ENCODE measurements around the gene DPP7. TPM values are rescaled to one million over a fixed set of nuclear protein-coding genes. Genes with fewer than 3 reads are reported as not detected.
A peak's percentile ranks its signal among the peaks of the same experiment; 100 is the strongest.

DPP7 gene
- total and polyA plus RNA-seq, 9 of the 15 experiments (the other 6 are each of a cell fraction or from before 2014, with no cell fraction given): 0.99 to 365 (median 132) TPM

DNA sequence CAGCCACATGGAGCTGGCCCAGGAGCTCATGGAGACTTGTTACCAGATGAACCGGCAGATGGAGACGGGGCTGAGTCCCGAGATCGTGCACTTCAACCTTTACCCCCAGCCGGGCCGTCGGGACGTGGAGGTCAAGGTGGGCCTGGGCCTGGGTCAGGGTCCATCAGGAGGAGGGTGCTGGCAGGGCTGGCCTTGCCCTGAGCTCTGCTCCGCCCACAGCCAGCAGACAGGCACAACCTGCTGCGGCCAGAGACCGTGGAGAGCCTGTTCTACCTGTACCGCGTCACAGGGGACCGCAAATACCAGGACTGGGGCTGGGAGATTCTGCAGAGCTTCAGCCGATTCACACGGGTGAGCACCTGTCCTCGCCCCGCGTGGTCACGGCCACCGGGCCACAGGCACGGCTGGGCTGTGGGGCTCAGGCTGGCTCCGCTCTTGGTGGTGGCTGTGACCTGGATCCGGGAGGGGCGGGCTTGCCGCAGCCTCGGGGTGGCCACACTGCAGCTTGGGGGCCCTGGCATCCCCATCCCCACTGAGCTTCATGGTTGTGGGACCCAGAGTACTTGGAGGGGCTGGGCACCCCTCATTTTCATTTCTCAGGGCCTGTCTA is 7.1 kb downstream of the DPP7 start:
- Histone ChIP-seq H3K9ac (ENCODE audit: insufficient read depth in 1 of 2, low read depth in 2 of 2, low read length in 2 of 2) (no peak overlapping the region), H3K27ac (ENCODE audit: extremely low read depth, low read depth, low read length) (no peak overlapping the region), H3K9me1 (ENCODE audit: control insufficient read depth, insufficient read depth, low read length) (no peaks in the 10 kb centered on the region), H3K9me3 (replicated peaks; ENCODE audit: control insufficient read depth, insufficient read depth, low read depth, low read length) (peaks cover 14% of the 10 kb centered on the region), H3K4me3 (no peak overlapping the region), H3K79me2 (ENCODE audit: control insufficient read depth, insufficient read depth, low read length) (peaks cover 2% of the 10 kb centered on the region; the same call in 1 of the 3 replicates), H3K27me3 (ENCODE audit: control insufficient read depth in 2 of 2, insufficient read depth in 2 of 2, low read length in 2 of 2) (no peaks in the 10 kb centered on the region), H3K4me2 (ENCODE audit: insufficient read depth, low read length) (no peak overlapping the region), H4K20me1 (replicated peaks; ENCODE audit: control insufficient read depth, insufficient read depth, low read length) (no peaks in the 10 kb centered on the region), H3K36me3 (ENCODE audit: control insufficient read depth, insufficient read depth, low read length) (peaks cover 97% of the 10 kb centered on the region), H2AFZ (ENCODE audit: low read depth, low read length) (no peak overlapping the region), H3K4me1 (replicated peaks in 1 of 2; ENCODE audit: control insufficient read depth in 2 of 2, insufficient read depth in 2 of 2, low read length in 2 of 2) (peaks cover 0 to 54% of the 10 kb centered on the region in 2 experiments; a peak in 2 of 5 replicates)
- ATAC-seq: no peak
- FAIRE-seq: no peak
- in situ Hi-C loops (cut with MboI) (no loop called here), intact Hi-C loops (cut with micrococcal nuclease) (no loop called here)
- BruUV-seq (replicated peaks): no TSS peak
- CTCF ChIA-PET (ENCODE audit: low intra/inter-chr PET ratio): no interaction called here
- no peak for DNase-seq (ENCODE audit: extremely low read depth in 1 of 4, low spot score in 3 of 4)
- WGBS (ENCODE audit: insufficient coverage, low coverage, missing lambda C conversion rate): 92% methylated on average over 9 of the region's 27 CpGs
- POLR2A ChIA-PET: interaction anchor here (0.7 to 1.2 kb wide), 8 partner anchors 8 to 24 kb away, joined by 3 to 5 read pairs (median 4); partner anchors contain the start of gene MAN1B1
- TF ChIP-seq SOX6 (IDR thresholded peaks at IDR 0.05) (no peak), SMARCE1 (IDR thresholded peaks at IDR 0.05) (no peak), PRPF4 (IDR thresholded peaks at IDR 0.05; ENCODE audit: insufficient read depth, low read depth, low read length, poor library complexity, severe bottlenecking) (no peak), ZNF696 (CRISPR knock-in tag; conservative IDR thresholded peaks at IDR 0.05) (no peak), RBFOX2 (IDR thresholded peaks at IDR 0.05; ENCODE audit: low read depth, low read length) (0 out of 2 replicates have a peak, but pooled peaks have one; percentile 0), MED1 (CRISPR knock-in tag; IDR thresholded peaks at IDR 0.05; ENCODE audit: borderline replicate concordance) (no peak), ZNF232 (CRISPR knock-in tag; IDR thresholded peaks at IDR 0.05) (no peak), HNRNPLL (IDR thresholded peaks at IDR 0.05; ENCODE audit: low read depth, low read length, poor library complexity, severe bottlenecking) (no peak), POLR2AphosphoS2 (IDR thresholded peaks at IDR 0.05; ENCODE audit: low read length) (0 out of 2 replicates have a peak, but pooled peaks have one; percentile 19), TAF15 (IDR thresholded peaks at IDR 0.05; ENCODE audit: low read depth, low read length) (no peak)
- TF ChIP-seq, protein P1, sequence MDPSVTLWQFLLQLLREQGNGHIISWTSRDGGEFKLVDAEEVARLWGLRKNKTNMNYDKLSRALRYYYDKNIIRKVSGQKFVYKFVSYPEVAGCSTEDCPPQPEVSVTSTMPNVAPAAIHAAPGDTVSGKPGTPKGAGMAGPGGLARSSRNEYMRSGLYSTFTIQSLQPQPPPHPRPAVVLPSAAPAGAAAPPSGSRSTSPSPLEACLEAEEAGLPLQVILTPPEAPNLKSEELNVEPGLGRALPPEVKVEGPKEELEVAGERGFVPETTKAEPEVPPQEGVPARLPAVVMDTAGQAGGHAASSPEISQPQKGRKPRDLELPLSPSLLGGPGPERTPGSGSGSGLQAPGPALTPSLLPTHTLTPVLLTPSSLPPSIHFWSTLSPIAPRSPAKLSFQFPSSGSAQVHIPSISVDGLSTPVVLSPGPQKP (CRISPR knock-in tag; IDR thresholded peaks at IDR 0.05): no peak
- TF ChIP-seq, protein P2, sequence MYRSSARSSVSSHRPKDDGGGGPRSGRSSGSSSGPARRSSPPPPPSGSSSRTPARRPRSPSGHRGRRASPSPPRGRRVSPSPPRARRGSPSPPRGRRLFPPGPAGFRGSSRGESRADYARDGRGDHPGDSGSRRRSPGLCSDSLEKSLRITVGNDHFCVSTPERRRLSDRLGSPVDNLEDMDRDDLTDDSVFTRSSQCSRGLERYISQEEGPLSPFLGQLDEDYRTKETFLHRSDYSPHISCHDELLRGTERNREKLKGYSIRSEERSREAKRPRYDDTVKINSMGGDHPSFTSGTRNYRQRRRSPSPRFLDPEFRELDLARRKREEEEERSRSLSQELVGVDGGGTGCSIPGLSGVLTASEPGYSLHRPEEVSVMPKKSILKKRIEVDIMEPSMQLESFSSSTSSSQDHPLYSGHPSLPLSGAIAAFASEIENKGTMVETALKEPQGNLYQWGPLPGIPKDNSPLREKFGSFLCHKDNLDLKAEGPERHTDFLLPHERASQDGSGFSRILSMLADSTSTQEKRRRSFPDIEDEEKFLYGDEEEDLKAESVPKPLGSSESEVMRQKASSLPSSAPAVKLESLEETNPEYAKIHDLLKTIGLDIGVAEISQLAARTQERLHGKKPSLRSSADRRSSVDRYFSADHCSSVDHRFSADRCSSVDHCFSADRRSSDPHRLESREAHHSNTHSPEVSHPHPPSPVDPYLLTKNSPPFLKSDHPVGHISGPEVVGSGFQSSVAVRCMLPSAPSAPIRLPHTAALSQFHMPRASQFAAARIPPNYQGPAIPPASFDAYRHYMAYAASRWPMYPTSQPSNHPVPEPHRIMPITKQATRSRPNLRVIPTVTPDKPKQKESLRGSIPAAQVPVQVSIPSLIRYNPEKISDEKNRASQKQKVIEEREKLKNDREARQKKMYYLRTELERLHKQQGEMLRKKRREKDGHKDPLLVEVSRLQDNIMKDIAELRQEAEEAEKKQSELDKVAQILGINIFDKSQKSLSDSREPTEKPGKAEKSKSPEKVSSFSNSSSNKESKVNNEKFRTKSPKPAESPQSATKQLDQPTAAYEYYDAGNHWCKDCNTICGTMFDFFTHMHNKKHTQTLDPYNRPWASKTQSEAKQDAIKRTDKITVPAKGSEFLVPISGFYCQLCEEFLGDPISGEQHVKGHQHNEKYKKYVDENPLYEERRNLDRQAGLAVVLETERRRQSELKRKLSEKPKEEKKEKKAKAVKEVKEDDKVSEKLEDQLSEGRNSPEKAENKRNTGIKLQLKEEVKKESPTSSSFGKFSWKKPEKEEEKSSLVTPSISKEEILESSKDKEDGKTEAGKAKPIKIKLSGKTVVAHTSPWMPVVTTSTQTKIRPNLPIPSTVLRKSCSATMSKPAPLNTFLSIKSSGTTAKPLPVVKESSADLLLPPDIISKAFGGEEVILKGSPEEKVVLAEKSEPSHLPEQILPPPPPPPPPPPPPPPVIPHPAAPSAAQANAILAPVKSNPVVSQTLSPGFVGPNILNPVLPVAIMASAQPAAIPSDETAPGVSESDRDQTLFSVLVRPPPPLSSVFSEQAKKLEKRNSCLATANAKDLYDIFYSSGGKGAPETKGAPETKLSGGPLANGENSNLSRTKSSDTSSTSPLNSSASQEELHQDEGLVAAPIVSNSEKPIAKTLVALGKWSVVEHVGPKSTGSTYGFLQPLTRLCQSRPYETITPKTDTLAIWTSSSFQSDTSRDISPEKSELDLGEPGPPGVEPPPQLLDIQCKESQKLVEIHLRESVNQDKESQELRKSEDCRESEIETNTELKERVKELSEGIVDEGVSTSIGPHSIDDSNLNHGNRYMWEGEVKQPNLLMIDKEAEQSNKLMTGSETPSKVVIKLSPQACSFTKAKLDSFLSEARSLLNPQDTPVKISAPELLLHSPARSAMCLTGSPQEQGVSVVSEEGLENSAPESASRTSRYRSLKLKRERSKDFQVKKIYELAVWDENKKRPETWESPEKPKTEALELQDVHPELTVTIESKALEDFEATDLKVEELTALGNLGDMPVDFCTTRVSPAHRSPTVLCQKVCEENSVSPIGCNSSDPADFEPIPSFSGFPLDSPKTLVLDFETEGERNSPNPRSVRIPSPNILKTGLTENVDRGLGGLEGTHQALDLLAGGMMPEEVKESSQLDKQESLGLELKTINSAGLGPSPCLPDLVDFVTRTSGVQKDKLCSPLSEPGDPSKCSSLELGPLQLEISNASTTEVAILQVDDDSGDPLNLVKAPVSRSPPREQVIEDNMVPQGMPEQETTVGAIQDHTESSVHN (IDR thresholded peaks at IDR 0.05; ENCODE audit: borderline replicate concordance in 1 of 2, low read depth in 1 of 2): no peak

All from K562 (cell line).